NOMO-1 treated with dmso at 0.1 percent for 144 hours (cell line): Measurements from ENCODE around the gene BCLAF1.
"Not testable (repeated sequence)": the region's sequence is repeated elsewhere in the genome, so short reads cannot be mapped to it uniquely, and the experiment has no call there.

Experiments
- DNase-seq: peaks from one replicate; lab custom pipeline; 2025; ENCODE audit not compliant: unreplicated experiment; lab: John Stamatoyannopoulos, UW

Gene BCLAF1

DNA sequence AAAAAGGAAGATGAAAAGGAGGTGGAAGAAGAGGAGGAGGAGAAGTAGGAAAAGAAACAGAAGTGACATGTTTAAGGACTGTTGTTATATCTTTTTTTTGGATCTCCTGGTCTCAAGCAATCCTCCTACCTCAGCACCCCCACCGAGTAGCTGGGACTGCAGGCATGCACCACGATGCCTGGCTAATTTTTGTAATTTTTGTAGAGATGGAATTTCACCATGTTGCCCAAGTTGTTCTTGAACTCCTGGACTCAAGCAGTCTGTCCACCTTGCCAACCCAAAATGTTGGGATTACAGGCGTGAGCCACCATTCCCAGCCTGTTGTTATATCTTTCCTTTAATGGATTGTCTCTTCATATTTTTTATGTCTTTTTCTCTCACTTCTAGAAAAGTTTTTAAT lies 19.5 kb upstream of the BCLAF1 start:
- DNase-seq, result no peak

DNA sequence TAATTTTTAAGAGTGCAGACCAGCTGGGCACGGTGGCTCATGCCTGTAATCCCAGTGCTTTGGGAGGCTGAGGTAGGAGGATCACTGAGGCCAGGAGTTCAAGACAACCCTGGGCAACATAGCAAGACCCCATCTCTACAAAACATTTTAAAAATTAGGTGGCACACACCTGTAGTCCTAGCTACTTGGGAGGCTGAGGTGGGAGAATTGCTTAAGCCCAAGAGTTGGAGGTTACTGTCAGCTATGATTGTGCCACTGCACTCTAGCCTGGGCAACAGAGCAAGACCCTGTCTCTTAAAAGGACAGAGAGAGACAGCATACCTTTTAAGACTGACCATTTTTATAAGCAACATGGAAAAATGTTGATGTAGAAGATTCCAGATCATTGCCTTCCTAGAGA lies 18.8 kb upstream of the BCLAF1 start:
- not testable (repeated sequence) for DNase-seq

DNA sequence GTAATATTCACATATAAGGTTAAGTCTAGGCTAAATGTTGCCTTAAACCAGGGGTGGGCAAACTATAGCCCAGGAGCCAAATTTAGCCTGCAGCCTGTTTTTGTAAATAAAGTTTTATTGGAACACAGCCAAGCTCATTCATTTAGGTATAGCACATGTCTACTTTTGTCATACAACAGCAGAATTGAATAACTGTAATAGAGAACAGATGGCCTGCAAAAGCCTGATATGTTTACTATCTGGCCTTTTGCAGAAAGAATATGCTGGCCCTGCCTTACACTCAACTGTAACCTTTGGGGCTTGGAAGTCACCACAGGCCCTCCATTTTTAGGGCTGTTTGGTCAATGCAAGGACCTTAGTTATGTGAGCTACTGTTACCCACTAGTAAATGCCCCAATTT lies 17.7 kb upstream of the BCLAF1 start:
- DNase-seq, result no peak

DNA sequence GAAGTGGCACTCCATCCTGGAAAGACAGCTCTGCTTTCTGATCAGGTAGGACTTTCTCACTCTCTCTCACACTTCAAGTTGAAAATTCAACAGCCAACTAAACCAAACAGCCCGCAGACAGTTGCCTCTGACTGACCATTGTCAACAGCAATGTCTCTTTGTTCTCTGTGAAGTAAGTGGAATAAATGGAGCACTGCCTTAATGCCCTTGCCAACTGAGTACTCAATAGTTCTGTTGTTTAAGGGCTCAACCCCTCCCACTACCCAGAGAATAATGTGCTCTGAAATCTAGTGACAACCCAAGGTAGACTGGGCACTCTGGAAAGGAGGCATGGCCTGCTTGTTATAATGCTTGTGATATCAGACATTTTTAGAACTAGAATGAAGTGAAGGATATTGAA lies 16.8 kb upstream of the BCLAF1 start:
- DNase-seq, result no peak

DNA sequence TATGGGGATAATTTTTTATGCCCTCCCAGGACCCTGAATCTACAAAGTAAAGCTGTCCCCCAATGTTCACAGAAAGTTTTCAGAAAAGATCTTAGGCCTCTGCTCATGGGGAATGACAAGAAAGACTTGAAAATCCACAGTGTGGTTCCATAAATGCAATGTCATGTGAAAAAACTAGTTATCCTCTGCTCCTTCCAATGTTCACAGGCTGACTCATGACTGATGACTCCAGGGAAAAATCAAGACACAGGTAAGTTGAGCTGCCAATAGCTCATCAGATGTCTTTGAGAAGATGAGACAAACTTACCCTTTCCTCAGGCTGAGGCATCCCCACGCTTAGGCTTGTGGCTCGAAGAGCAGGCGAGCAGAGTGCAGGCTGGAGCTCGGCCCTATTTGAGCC lies 14.8 kb upstream of the BCLAF1 start:
- no peak for DNase-seq

DNA sequence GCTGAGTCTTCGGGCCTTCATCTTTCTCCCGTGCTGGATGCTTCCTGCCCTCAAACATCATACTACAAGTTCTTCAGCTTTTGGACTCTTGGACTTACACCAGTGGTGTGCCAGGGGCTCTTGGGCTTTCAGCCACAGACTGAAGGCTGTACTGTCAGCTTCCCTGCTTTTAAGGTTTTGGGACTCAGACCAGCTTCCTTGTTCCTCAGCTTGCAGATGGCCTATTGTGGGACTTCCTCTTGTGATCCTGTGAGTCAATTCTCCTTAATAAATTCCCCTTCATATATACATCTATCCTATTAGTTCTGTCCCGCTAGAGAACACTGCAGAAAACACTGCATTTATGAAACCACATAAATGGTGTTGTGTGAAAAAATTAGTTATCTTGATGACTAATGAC lies 13.9 kb upstream of the BCLAF1 start:
- DNase-seq, result no peak

DNA sequence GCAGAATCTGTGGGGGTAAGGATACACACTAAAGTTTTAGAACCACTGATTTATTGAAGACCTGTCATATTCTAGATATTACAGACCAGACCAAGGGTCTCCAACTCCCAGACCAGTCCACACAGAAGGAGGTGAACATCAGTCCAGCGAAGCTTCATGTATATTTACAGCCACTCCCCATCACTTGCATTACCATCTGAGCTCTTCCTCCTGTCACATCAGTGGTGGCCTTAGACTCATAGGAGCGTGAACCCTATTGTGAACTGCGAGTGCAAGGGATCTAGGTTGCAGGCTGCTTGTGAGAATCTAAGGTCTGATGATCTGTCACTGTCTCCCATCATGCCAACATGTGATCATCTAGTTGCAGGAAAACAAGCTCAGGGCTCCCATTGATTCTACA lies 5.0 kb upstream of the BCLAF1 start:
- DNase-seq, result no peak

DNA sequence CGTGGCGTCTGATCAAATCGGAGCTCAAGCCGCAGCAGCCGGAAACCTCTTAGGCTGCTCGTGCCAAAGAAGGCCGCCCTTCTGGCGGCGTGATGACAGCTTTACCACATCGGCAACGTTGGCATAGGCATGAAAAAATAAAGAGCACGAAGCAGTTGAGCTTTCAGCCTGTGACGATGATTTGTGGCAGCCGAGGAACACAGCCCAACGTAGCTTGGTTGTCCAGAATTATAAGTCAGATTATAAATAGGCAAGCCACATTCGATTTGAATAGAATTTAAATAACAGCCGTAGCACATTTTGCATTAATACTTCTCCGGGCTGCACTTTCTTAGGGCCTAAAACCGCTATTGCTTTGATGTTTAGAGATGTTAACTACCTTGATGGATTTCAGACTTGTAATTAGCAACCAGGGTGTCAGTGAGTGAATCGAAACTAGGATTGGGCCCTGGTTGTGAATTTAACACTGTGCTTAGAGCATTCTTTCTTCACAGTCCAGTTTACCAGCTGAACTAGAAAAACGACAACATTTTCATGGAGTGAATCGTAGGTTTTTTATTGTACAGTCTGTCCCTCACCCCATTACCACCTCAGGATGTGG lies 864 bp upstream of the BCLAF1 start:
- peak; percentile 47 for DNase-seq

DNA sequence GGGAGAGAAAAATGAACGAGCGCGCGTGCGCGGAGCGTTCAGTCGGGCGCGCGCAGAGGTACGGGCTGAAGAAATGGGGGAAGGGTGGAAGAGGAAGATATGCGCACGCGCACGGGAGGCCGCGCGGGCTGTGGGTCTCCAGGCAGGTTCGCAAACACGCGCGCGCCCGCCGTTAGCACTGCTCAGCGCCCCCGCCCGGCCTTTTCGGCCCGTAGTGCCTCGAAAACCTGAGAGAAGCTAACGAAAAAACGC lies 393 bp downstream of the BCLAF1 start:
- peak; percentile 91 for DNase-seq

DNA sequence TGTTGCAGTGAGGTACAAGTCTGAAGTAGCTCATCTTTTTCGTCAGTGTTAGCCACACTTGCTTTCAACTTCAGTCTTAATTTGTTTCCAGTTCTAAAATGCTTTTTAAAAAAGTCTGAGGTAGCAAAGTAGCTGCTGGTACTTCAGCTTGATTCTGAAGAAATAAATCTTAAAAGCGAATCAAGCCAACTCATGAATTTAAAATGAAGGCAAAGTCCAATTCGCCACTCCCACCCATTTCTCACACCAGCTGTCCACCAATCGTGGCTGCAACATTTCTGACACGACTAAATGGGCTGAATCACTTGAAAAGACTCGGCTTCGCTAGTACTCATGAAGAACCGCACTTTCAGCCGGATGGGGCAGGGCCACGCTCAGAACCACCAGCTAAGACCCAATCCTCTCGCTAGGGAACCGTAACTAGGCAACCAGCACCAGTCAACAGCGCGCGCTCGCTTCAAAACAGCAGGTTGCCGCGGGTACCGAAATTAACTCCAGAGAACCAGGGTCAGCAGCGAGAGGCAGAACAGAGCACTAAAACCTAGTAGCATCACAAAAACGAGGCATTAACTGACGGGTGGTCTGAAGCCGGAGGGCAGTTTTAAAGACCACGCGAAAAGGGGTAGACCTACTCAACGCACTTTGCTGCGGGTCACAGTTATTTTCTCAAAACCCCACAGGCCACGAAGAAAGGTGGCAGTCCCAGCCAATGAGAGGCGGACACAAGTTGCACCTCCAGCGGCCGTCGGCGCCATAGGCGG lies 900 bp downstream of the BCLAF1 start:
- peak; percentile 59 for DNase-seq

DNA sequence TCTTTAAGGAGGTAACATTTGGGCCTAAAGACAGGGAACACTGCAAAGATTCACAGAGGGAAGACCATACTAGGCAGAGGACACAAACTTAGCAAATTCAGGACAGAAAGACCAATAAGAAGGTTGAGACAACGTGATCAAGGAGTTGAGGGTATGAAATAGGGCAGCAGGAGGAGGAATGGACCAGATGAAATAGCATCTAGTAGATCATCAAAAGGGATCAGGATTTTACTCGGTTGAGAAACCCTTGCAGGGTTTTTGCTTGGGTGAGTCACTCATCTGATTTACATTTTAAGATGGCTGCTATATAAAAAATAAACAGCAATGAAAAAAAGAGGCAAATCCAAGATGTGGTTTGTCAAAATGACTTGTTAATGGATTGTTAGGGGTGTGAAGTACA lies 4.7 kb downstream of the BCLAF1 start:
- no peak for DNase-seq

DNA sequence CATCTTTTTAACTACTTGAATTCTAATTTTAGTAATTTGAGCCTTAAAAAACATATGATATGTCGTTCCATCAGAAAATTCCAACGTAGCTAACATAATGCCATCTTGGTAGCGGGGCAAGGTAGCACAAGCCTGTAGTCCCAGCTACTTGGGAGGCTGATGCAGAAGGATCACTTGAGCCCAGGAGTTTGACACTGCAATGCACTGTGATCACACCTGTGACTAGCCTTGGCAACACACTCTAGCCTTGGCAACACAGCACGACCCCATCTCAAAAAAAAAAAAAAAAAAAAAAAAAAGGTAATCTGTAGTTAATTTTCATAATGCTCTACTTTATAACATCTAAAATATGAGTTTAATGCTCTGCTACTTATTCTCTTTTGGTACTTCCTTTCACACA lies 6.7 kb downstream of the BCLAF1 start:
- DNase-seq, result no peak

DNA sequence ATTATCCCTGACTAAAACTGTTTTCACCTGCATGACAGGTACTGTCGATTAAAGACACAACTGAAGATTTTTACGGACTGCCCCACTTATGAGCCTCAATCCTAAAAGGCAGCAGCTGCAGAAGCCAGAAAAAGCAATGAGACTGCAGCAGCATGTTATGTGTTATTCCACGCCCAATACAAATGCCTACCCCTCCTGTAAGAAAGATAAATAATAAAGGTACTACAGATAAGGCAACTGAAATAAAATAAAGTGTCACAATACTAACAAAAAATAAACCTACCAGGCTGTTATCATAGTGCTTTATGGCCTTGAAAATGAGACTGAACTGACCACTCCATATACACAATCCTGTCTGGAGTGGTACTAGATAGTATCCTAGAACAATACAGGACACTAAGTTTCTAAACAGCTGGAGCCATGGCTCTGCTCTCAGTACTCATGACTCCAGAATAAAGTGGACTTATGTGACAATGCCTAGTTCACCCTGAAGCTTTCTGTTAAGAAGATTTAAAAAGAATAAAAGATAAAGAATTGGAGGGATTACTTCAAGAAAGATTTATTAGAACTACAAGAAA lies 9.5 kb downstream of the BCLAF1 start:
- DNase-seq, result no peak

DNA sequence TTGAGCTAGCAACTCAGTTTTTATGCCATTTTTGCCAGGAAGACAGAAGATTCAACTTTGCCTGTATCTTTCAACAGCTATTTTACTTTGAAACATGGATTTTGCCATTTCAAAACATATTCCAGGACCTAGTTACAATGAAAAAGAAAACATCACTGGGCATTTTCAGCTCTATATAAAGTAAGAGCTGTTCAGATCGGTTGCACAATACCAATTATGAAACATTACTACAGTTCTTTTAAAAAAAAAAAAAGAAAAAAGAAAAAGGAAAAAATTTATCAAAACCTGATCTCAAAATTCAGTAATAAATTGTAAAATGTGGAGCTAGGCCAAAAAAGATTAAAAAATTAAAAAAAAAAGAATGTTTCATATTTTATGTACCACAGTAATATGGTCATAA lies 15.6 kb downstream of the BCLAF1 start:
- DNase-seq, result no peak

DNA sequence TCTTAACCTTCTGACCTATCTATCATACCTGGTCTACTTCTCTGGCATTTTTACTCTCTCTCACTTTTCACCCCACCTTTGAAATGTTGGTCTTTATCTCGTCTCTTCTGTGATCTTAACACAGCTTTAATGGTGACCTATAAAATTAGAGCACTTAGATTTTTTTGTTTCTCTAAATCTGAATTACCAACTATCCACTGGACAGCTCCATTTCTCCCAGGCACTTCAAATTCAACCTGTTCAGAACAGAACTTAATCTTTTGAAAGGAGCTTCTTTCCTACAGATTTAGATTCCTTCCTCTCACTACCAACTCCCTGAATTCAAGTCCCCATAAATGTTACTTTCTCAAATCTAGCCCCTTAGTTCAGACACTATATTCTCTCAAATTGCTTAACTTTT lies 24.5 kb downstream of the BCLAF1 start:
- no peak for DNase-seq

DNA sequence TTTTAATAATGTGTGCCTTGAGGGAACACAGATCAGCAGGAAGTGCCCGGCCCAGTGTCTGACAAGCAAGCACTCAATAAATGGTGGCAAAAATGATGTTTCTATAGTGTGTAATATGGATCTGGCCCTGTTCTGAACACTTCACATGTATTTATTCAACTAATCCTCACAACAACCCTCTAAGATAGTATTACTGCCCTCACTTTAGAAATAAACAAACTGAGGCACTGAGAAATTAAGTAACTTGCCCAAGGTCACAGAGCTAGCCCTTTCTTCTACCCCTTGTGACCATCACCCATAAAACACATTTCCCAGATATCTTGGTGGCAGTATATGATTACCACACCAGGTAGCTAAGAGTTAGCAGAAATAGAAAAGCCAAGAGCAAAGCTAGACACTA lies 26.7 kb downstream of the BCLAF1 start:
- DNase-seq, result no peak

DNA sequence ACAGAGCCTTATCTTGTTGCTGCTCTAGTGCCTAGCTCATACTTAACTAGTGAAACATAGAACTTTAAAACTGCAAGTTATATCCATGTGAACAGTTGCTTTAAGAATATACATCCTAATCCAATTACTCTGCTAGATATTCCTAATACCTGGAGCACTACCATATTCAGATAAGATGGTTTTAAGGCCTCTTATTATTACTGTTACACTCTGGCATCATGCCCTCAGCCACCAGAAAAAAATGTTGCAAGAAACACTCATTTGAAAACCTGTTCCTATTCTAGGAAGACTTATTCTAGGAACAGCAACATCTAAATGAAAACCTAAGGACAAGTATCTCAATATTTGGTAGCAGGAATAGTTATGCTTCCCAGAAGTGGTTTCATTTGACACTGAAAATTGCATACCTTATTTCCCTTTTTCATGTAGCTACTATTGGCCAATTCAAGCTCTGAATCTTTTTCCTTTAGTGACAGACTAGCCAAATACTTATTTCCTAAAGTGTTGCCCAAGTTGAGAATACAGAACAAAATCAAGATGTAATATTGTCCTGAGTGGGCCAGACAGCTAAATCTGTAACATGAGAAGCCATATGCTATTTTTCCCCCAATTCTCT lies 34.7 kb downstream of the BCLAF1 start:
- DNase-seq, result no peak

DNA sequence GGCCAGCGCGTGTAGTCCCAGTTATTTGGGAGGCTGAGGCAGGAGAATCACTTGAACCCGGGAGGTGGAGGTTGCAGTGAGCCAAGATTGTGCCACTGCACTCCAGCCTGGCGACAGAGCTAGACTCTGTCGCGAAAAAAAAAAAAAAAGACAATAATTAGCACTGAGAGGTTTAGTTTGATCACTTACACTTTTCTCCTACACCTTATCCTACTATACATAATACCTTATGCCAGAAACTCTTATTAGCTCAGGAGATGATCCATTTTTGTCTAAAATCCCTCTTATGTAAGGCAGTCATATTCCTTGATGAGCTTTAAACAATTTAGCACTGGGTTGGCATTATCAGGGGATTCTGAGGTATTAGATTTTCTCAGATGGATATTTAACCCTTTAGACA lies 35.9 kb downstream of the BCLAF1 start:
- no peak for DNase-seq

DNA sequence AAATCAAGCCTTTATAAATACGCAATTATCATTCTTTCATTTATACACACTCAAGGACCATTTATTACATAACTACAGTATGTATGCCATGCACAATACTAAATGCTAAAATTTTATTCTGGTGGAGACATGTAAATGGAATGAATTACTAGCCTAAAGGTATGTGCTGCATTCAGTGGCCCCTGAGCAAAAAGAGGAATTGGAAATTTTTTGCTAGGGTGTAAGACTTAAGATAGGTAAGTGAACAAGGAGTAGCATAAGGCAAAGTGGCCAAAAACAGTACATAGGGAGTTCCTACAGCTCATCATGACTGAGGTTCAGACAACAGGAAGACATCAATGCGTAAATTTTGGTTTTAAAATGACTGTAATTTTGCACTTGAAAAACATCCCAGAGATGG lies 37.2 kb downstream of the BCLAF1 start:
- no peak for DNase-seq

DNA sequence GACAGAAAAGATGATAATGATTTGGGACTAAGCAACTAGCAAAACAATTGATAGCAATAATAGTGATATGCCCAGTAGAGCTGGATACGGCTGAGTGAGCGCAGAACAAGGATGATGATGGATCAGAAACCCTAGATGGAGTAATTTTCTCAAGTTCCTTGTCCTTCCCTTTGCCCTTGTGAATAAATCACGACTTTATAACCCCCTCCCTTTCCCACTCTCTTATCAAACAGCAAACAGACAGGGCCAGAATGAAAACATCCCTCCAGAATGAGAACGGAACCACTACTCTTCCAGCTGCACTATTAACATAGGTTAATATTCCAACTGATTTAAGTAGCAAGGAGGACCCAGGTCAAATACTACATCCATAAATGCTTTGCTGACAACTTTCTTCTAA lies 38.3 kb downstream of the BCLAF1 start:
- no peak for DNase-seq

DNA sequence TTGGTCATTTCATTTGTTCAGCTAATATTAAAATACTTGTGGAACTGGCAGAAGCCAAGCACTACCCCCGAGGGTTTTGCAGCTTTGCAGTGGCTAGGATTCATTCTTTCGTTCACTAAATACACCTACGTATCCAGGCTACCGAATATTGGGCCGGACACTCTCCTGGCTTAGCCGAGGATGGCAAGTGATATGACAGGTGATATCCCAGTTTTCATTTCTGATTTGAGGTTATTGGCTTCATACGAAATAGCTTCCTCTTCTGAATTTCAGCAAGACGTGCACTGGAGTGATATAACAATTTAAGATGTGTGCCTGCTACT lies 39.0 kb downstream of the BCLAF1 start:
- no peak for DNase-seq

DNA sequence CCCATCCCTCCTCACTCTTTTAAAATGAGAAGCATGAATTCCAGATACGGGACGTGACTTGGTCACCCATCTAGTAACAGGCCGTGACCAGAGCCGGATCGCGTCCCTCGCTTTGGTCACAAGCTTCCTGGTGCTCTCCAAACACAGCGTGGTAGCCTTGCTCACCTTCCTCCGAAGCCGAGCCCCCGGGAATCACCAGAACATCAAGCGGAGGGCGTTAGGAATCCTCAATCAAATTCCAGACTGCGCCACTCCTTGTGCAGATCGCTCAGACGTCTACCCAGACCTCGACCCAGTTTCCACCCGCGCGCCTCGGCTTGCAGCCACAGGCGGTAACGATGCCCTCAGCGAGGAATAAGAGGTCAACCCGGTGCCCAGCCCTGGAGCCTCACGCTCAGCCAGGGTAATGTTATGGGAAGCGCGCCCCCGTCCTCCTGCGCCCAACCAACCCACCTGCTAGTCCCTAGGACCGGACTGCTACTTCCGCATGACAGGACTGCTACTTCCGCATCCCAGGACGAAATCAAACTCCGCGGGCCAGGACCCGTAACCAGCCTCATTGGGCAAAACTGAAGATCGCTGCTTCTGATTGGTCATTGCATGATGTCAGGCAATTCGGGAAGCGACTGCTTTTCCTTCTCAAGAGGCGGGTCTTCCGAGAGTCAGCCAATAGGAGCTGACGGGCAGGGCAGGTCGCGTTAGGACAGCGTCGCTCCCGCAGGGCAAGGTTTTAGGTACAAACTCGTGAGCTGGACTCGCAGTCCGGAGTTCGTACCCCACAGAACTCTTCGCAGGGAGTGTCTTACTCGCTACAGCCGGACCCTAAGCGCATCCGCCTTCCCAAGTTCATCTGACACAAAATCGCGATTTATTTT lies 39.6 kb downstream of the BCLAF1 start, which contains the start of gene MTFR2:
MTFR2 (minus strand) TSS at position 501 of the 875 bp plus-strand sequence. CDS start 1,212 bp downstream, outside the sequence.
- peak; percentile 97 for DNase-seq
